HG03064 (cell line): ENCODE data around the gene PDXDC1.
"Not testable (repeated sequence)": the region's sequence is repeated elsewhere in the genome, so short reads cannot be mapped to it uniquely, and the experiment has no call there.

ENCODE experiments used
- ATAC-seq: cut with Tn5 transposase; IDR thresholded peaks from one replicate; pipeline ENCODE4 v1.9.1; 2021; ENCODE audit warnings: low read depth; ENCODE audit not compliant: unreplicated experiment

PDXDC1 gene

GRCh38 chr16:15008647-15009046, 33.8 kb downstream of the PDXDC1 start:
- ATAC-seq, result not testable (repeated sequence)

GRCh38 chr16:15012941-15013340, 38.1 kb downstream of the PDXDC1 start:
- ATAC-seq, result not testable (repeated sequence)

- ATAC-seq, result not testable (repeated sequence)
These were observed 40.8 kb downstream of the PDXDC1 start for GRCh38 chr16:15015671-15016070.

- not testable (repeated sequence) for ATAC-seq
These were observed 41.5 kb downstream of the PDXDC1 start for GRCh38 chr16:15016354-15016753.

GRCh38 chr16:15016951-15017580, 42.2 kb downstream of the PDXDC1 start:
- ATAC-seq, result not testable (repeated sequence)

GRCh38 chr16:15021429-15021828, 46.6 kb downstream of the PDXDC1 start:
- not testable (repeated sequence) for ATAC-seq

GRCh38 chr16:15022194-15022593, 47.4 kb downstream of the PDXDC1 start:
- peak; percentile 58 for ATAC-seq

GRCh38 chr16:15023381-15024077, 48.7 kb downstream of the PDXDC1 start:
- ATAC-seq, result not testable (repeated sequence)

GRCh38 chr16:15024858-15025199, 50.0 kb downstream of the PDXDC1 start:
- ATAC-seq, result not testable (repeated sequence)

GRCh38 chr16:15025234-15025951, 50.6 kb downstream of the PDXDC1 start:
- not testable (repeated sequence) for ATAC-seq

- ATAC-seq, result not testable (repeated sequence)
These were observed 52.2 kb downstream of the PDXDC1 start for GRCh38 chr16:15027051-15027450.

- not testable (repeated sequence) for ATAC-seq
These were observed 52.9 kb downstream of the PDXDC1 start for GRCh38 chr16:15027503-15028344.

GRCh38 chr16:15028345-15028715, 53.5 kb downstream of the PDXDC1 start:
- ATAC-seq, result not testable (repeated sequence)

GRCh38 chr16:15028801-15029698, 54.2 kb downstream of the PDXDC1 start:
- ATAC-seq, result not testable (repeated sequence)

- ATAC-seq, result not testable (repeated sequence)
These were observed 54.9 kb downstream of the PDXDC1 start for GRCh38 chr16:15029749-15030148.

GRCh38 chr16:15031179-15031578, 56.4 kb downstream of the PDXDC1 start:
- ATAC-seq, result no peak

- no peak for ATAC-seq
These were observed 56.8 kb downstream of the PDXDC1 start for GRCh38 chr16:15031586-15031985.

GRCh38 chr16:15032547-15033308, 57.9 kb downstream of the PDXDC1 start:
- no peak for ATAC-seq

GRCh38 chr16:15033309-15033707, 58.5 kb downstream of the PDXDC1 start:
- no peak for ATAC-seq
